ENCODE results near the gene TBATA.

TBATA gene

DNA sequence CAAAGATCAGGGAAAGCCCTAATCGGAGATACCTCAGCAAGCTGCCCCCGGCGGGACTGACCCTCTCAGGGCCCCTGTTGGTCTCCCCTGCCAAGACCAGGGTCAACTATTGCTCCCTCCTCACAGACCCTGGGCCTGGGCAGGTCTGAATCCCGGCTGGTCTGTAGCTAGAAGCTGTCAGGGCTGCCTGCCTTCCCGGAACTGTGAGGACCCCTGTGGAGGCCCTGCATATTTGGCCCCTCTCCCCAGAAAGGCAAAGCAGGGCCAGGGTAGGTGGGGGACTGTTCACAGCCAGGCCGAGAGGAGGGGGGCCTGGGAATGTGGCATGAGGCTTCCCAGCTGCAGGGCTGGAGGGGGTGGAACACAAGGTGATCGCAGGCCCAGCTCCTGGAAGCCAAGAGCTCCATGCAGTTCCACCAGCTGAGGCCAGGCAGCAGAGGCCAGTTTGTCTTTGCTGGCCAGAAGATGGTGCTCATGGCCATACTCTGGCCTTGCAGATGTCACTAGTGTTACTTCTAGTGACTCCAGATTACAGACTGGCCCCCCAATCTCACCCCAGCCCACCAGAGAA, 24.1 kb downstream of the TBATA start:
- DNase-seq (ENCODE audit: low read depth in 2 of 2) = no peak

DNA sequence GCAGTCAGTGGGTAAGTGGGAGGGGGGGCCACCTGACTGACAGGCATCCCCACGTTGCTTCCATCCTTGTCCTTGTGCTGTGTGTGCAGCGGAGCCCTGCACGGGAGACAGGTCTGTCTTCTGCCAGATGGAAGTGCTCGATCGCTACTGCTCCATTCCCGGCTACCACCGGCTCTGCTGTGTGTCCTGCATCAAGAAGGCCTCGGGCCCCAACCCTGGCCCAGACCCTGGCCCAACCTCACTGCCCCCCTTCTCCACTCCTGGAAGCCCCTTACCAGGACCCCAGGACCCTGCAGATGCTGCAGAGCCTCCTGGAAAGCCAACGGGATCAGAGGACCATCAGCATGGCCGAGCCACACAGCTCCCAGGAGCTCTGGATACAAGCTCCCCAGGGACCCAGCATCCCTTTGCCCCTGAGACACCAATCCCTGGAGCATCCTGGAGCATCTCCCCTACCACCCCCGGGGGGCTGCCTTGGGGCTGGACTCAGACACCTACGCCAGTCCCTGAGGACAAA, 24.8 kb downstream of the TBATA start:
- no peak for DNase-seq (ENCODE audit: low read depth in 2 of 2)

DNA sequence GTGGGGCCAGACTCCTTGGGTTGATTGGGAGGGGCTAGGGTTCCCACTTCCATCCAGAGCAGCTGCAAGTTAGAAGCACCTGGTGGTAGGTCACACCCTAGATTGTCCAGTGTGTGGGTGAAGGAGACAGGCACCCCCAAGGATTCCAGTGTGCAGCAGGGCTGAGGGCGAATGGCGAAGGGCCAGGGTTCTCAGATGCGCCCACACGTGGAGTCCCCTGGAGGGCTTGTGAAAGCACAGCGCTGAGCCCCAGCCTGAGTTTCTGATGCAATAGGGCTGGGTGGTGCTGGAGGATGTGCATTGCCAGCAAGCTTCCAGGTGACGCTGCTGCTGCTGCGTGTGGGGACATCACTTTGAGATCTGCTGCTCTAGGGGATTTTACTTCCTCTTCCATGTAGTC, 25.4 kb downstream of the TBATA start:
- no peak for DNase-seq (ENCODE audit: low read depth in 2 of 2)

DNA sequence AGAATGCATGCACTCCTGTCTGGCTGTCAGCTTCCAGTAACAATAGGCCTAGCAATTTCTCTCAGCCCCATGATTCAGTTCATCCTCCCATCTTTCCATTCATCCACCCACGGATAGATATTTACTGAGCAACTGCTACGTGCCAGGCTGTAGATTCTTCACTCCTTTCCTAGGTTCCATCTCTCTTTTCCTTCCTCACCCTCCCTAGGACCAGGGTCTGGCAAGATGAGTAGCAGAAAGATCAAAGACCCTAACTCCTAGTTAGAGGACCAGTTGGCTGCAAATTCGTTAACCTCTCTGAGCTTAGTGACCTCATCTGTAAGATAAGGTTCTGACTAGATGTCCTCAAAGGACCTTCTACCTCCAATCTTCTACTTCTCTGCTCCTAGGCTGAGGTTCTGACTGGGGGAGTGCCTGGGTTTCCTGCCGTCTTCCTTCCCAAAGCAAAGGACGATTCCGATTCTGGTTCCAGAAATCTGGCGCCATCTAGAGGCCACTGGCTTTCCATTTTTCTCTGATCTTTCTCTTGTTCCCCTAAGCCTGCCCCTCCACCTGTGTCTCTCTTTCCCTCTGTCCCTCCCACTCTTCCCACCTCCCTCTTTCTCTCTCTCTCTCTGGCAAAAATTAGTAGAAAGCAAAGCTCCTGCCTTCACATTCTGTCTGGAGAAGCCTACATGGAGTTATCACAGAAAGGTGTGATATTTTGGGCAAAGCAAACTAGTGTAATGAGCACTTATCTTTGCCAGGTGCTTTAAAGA, 26.2 kb downstream of the TBATA start:
- peak; percentile 27 to 43 for DNase-seq (ENCODE audit: low read depth in 2 of 2)

DNA sequence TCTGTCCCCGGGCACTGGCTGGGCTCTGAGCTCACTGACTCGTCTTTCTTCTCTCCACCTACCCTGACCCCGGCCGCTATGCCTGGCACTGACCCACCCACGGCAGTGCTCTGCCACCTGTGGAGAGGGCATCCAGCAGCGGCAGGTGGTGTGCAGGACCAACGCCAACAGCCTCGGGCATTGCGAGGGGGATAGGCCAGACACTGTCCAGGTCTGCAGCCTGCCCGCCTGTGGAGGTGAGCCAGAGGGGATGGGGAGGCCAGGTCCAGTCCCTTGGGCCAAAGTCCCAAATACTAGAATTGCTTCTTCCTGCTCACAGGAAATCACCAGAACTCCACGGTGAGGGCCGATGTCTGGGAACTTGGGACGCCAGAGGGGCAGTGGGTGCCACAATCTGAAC, 27.3 kb downstream of the TBATA start:
- DNase-seq (ENCODE audit: low read depth in 2 of 2) = no peak

DNA sequence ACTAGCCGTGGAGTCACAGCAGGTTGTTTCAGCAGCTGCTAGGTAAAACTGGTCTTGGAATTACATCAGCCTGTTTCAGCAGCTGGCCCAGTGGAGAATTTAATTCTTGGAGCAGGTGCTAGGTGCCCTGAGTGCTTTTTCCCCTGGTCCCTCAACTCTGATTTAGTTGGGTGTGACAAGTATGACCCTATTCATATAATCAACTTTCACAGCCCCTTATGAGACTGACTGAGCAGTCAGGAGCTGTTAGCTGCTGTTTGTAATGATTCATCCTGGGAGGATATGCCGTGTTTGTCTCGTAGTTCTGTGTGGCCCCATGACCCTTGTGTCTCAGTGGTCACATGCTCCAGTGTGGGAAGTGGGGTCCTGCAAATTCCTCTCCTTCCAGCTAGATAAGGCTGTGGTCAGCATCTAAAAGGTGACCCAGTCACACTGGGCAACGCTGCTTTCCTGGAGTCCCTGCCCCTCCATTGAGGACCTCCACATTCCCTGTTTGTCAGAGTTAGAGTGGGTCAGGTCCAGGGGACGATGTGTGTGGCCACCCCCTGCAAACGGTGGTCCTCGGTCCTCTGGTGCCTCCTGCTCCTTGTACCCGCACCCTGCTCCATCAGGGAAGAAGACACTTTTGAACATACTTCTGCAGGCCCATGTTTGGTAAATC, 28.3 kb downstream of the TBATA start:
- no peak for DNase-seq (ENCODE audit: low read depth in 2 of 2)

DNA sequence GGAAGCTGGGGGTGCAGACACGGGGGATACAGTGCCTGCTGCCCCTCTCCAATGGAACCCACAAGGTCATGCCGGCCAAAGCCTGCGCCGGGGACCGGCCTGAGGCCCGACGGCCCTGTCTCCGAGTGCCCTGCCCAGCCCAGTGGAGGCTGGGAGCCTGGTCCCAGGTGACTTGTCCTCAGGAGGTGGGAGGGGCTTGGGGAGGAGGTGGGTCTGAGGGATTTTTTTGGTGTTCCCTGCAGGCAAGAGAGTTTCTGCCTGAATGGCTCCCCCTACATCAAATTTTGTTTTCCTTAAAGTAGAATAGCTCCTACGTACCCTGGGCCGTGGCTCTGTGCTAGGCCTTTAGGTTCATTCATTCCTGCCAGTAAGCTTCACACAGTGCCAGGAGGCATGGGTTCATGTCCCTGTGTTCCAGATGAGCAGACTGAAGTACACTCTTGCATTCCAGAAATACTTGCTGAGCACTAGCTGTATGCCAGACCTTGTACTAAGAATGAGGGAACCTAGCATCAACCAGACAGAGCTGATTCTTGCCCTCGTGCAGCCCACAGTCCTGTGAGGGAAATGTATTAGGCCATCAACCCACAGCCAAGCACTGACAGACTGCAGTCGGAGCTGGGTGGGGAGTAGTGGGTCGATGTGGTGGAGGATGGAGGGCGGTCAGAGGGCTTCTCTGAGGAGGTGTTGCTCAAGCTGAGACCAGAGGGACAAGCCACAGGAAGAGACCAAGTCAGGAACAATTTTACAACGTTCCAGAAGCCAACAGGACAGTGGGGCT, 31.1 kb downstream of the TBATA start:
- no peak for DNase-seq (ENCODE audit: low read depth in 2 of 2)

DNA sequence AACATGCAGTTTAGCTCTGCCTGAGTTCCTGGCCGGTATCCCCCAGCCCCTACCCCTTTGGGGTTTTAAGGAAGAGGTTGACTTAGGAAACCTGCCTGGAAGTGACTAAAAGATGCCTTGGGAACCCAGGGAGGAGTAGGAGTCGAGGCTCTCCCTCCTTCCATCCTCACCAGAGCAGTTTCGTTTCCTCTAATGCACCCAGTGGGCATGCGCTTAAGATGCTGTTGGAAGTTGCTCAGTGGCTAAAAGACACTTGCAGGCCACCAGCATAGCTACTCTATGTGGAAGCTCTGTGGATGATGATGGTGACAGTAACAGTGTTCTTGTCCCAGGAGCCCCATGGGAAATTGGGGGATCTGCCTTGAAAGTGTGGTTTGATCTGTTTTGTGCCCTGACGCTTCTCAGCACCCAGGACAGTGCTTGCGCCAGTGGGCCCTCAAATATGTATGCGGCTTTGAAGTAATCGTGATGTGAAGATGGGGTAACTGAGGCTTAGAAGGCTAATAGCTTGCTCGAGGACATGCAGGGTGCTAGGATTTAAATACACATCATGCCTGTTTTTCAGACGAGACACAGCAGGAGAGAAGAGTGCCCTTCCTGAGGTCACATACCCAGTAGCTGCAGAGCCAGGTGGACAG, 32.0 kb downstream of the TBATA start:
- DNase-seq (ENCODE audit: low read depth in 2 of 2) = no peak

DNA sequence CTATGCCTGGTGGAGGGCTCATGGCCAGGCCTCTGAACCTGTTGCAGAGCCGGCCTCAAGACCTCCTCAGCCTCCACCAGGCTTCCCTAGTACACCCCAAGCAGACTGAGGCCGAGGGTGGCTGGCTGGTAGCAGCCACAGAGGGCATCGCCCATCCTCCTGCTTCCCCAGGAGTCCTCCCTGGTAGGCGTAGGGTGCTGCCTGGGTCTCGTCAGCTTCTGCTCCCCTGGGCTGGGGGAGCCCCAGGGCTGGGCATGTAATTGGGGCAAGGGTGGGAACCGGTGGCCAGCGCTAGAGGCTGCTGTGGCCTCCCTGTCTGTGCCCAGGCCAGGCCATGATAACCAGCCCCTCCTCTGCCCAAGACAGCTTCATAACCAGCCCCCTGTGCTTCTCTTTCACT, 32.6 kb downstream of the TBATA start:
- DNase-seq (ENCODE audit: low read depth in 2 of 2) = no peak

DNA sequence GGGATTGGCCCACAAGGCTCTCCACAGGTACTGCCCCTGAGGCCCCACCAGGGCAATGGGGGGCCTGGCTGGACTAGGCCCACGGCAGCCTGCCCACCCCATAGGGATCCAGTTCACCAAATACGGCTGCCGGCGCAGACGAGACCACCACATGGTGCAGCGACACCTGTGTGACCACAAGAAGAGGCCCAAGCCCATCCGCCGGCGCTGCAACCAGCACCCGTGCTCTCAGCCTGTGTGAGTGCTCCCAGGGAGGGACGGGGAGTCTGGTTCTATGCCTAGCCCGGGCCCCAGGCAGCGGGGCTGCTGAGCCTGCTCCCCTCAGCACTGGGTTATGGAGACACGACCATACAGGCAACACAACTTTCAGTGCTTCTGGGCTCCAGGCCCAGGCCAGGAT, 33.2 kb downstream of the TBATA start:
- no peak for DNase-seq (ENCODE audit: low read depth in 2 of 2)

DNA sequence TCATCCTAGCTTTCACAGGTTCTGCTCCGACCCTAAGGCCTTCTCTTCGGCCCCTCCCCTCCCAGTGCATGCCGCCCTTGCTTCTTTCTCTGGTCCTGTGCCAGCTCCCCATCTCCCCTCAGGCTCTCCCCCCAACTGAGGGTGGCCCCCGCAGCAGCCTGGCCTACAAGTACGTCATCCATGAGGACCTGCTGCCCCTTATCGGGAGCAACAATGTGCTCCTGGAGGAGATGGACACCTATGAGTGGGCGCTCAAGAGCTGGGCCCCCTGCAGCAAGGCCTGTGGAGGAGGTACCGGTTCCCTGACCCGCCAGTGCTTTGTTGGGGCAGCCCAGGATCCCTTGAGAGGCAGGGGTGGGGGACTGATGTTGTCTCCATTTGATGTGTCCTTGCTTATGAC, 33.8 kb downstream of the TBATA start:
- no peak for DNase-seq (ENCODE audit: low read depth in 2 of 2)

DNA sequence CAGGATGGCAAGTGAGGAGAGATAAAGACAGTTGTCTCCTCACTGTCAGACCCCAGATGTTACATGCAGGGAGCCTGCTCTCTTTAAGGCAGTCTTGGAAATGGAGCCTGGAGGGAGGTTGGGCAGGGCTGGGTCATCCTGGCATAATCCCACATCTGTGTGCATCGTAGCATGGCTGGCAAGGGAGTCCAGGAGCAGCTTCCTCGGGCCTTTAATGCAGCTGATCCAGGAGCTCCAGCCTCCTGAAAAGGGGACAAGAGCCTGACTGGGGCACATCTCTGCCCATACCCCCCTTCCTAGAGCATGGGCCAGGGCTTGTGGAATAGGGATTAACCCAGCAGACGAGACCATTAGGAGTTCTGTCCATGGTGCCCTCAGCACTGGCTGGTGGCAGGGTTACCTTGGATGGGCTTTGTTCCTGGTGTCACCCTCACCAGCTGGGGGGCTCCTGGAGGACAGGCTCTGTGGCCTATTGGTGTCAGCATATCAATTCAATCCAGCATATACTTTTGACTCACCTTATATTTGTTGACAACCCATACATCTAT, 34.9 kb downstream of the TBATA start:
- DNase-seq (ENCODE audit: low read depth in 2 of 2) = no peak

DNA sequence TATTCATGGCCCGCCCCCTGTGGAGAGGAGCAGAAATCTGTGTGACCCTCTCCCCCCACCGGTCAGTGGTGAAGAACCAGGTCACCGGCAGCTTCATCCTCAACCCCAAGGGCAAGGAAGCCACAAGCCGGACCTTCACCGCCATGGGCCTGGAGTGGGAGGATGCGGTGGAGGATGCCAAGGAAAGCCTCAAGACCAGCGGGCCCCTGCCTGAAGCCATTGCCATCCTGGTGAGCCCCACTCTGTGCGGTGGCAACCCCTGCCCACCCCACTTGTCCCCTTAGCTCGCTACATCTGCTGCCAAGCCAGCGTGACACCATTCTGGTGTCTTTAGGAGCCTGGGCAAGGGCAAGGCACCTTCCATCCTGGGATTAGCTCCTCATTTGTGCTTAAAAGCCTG, 35.4 kb downstream of the TBATA start:
- DNase-seq (ENCODE audit: low read depth in 2 of 2) = no peak

DNA sequence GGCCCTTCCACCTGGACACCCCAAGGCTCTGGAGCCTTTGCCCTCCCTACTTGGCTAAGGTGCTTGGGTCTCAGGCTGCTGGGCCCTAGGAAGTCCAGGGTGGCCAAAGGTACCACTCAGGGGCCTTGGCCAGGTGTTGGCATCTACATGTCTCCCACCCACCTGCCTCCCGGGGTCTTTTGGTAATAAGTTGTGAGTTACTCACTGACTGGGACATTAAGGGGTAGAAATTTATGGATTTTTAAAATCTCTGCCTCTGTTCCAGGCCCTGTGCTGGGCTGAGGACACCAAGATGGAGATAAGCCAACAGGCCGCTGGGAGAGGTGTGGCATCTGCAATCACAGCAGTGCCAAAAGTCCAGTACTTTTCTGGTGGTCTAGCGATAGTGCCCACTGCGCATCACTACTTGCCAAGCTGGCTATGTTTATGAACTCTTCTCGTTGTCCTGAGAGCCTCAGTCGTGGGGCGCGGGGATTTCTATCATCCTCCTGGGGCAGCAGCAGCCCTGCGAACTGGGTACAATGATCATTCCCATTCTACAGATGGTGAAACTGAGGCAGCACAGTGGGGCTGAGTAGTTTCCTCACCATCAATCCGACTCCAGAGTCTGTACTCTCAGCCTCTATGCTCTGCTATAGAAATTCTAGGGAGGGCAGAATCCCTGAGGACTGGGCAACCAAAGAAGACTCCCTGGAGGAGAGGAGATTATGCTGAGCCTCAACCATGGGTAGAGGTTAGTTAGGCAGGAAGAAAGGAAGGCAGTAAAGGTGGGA, 36.2 kb downstream of the TBATA start:
- no peak for DNase-seq (ENCODE audit: low read depth in 2 of 2)

DNA sequence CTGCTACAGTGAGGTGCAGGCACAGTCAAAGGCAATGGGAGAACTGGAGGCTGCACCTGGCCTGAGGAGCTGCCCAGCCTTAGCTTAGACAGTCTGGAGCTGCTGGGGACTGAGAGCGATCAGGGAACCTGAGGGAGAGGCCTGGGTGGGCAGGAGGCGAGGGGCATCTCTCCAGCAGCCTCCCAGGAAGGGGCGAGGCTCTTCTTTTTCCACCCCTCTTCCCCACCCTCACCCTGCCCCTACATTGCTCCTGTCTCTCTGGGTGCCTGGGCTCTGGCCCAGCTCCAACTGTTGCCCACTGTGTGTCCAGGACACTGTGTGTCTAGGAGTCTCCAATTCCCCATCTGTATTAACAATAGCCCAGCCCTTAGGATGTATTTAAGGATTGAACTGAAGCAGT, 36.9 kb downstream of the TBATA start:
- DNase-seq (ENCODE audit: low read depth in 2 of 2) = no peak

DNA sequence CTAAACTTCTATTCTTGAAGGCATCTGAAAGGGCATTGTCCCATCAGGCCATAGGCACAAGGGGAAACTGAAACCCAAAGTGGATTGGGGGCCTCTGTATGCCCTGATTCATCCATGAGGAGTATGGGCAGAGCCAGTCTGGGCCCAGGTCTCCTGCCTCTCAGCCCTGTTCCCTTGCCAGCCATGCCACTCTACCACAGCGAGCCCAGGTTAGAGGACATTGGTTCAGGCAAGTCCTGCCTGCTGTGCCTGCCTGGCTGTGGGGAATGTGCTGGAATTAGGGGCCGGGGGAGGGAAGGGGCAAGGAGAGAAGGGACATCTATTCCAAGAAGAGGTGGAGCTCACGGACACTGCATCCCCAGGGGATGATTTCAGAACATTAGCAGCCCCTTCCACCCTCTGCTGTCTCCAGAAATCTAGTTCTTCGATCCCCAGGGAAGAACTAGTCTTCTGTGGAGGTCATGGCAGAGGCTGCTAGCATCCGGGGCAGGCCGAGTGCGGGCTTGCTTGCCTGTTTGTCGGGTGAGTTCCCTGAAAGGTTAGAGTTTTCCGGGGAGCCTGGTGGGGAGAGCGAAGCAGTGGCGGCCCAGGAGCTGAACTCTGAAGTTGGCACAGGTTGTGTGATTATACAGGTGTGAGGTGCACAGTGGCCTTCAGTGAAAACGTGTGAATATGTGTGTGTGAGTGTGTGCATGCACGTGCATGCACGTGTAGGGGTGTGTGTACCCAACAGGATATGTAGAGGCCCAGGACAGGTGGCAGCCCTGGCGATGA, 37.8 kb downstream of the TBATA start:
- DNase-seq (ENCODE audit: low read depth in 2 of 2) = no peak

DNA sequence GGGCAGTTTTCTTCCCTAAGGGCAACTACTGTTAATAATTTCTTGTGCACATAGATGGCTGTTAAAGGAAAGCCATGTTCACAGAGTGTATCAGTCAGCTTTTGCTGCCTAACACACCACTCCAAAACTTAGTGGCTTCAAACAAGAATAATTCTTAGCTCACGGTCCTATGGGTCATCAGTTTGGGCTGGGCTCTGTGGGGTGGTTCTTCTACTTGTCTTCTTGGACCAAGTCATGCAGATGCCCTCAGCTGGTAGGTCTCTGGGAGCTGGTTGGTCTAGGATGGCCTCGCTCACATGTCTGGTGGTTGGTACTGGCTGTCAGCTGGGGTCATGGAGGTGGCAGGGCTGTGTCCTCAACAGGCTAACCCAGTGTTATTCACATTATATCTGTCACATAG, 39.6 kb downstream of the TBATA start:
- no peak for DNase-seq (ENCODE audit: low read depth in 2 of 2)

DNA sequence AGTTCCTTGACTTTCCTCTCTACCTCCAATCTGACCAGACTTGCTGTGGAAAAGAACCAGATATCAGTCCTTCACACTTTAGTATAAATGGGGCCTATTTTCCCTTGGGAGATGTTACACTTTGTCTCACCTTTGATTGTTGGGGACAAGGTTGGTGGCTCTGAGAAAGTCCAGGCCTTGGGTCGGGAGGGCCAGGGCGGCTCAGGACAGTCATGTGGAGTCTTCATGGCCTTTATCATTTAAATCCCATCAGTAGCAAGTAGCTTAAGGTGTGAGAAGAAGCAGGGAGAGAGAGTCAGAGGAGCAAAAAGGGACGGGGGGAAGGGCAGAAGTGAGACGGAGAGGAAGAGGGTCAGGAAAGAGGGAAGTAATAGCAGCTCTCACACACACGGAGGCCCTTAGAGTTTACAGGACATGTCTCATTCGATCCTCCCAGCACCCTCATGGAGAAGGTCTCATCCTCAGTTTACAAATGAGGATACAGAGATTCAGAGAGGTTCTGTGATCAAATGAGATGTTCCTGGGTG, 40.5 kb downstream of the TBATA start:
- DNase-seq (ENCODE audit: low read depth in 2 of 2) = no peak

DNA sequence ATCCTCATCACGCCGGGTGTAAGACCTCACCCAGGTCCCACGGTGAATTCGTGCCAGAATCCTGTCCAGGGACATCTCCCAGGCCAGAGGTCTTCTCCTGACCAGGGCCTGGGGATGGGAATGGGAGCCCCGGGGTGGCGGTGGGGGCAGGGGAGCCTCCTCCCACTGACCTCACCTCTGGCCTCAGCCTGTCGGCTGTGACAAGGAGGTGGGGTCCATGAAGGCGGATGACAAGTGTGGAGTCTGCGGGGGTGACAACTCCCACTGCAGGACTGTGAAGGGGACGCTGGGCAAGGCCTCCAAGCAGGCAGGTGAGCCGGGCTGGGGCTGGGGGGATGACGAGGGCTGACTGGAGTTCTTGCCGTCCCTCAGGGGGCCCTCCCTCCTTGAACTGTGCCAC, 41.3 kb downstream of the TBATA start:
- no peak for DNase-seq (ENCODE audit: low read depth in 2 of 2)

DNA sequence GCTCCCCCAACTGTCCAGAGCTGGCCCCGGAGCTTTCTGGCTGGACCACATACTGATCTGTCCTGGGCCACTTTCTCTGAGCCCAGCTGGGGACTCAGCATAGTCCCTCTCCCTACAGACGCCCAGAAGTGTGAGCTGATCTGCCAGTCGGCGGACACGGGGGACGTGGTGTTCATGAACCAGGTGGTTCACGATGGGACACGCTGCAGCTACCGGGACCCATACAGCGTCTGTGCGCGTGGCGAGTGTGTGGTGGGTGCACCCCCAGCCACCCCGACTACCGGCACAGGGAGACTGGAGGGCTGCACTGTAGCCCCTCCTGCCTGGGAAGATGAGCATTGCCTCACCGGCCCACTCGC, 41.8 kb downstream of the TBATA start:
- DNase-seq (ENCODE audit: low read depth in 2 of 2) = no peak
